Diencephalon (tissue), 1 donor: ENCODE measurements around the gene DLL1. TPM values are rescaled to one million over a fixed set of nuclear protein-coding genes. Genes with fewer than 3 reads are reported as not detected.

Source experiments
- small RNA-seq: library from RNA; depleted of rRNA; stranded (forward); fragments of <200 nt; gene quantifications from one replicate; pipeline ENCODE3, GENCODE V24; 2014
- total RNA-seq: library from RNA; depleted of rRNA; stranded (reverse); fragments of >200 nt; gene quantifications from one replicate; pipeline ENCODE4 v1.2.3, GENCODE V29; 2014

DLL1 gene
- 11.3 TPM for total RNA-seq

DNA sequence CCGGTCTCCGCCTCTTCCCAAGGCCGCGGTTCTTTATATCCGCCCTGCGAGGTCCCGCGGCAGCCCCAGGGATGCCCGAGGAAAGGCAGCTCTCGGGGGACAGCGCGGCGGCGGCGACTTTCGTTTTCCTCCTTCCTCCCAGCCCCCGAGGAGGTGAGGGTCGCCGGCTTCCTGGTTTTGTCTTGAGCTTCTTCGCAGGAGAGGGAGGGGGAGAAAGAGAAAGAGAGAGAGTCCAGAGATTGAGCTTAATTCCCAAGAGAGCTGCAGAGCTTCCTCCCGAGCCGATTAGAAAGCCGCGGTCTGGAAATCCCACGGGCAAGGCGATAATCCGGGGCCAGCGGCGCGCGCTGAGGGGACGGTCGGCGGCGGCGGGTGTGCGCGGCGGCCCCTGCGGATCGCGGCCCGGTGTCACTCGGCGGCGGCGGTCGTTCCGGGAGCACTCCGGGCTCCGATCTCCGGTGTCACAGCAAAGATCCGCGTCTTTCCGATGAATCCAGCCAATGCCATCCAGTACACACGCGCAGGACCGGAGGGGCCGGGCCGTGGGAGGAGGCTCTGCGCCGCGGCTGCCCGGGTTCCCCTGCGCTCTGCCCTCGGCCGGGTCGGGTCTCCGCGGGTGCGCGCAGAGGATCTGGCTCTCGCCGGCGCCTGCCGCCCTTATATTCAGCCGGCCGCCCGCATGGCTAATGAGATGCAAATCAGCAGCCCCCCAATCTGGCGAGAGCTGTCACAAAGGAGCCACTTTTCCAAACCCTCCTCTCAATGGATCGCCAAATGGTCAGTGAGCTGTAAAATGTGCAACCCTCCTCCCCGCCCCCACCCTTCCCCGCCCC is at the start of gene DLL1:
Gene DLL1, minus strand, starts transcription at position 783 of the 833 bp plus-strand sequence. CDS start 939 bp downstream, outside the sequence.

GRCh38 chr6:170306324-170307079 is 15.6 kb upstream of the DLL1 start, which contains the start of gene FAM120B:
Gene FAM120B, plus strand, starts transcription at chr6:170306758. Its CDS starts 10,633 bp downstream, at chr6:170317391.

Small RNA genes within 50 kb of the gene (small RNA-seq; reads per million reads assigned to genes)
- gene MIR4644, result not detected

Other genes starting within 250 kb of the DLL1 start
- gene FAM120B, start 15.7 kb upstream of the DLL1 start, total RNA-seq, result 64.1 TPM